Gastrocnemius medialis (tissue), 4 donors: ENCODE measurements around the gene ACYP2. TPM values are rescaled to one million over a fixed set of nuclear protein-coding genes. Genes with fewer than 3 reads are reported as not detected.
"Not testable (repeated sequence)": the region's sequence is repeated elsewhere in the genome, so short reads cannot be mapped to it uniquely, and the experiment has no call there.

Experiments used
- ATAC-seq, 2 donors: fragments of 150-250 bp; one replicate each; pipeline ENCODE4 v1.9.1; 2016
- DNase-seq, 2 donors: peaks; one replicate each; pipeline ENCODE4 v3.0.0-alpha.2; 2019
- H3K27ac ChIP-seq, 4 donors: fragments of 200-600 bp; sonication (generic); 1 replicate in 1 of 4; 2 replicates in 3 of 4; pipeline ENCODE4 v1.5.1; 2016 to 2018; ENCODE audit warnings: mild to moderate bottlenecking in 2 of 4, moderate library complexity in 1 of 4
- H3K27me3 ChIP-seq, 3 donors: fragments of 200-600 bp; sonication (generic) in 2 of 3; 1 replicate in 1 of 3; 2 replicates in 2 of 3; pipeline versions ENCODE4 v1.5.1 to v1.6.0; 2016 to 2019; ENCODE audit warnings: mild to moderate bottlenecking in 1 of 3, moderate library complexity in 1 of 3
- H3K36me3 ChIP-seq, 2 donors: fragments of 200-600 bp; sonication (generic) in 1 of 2; one replicate each; pipeline ENCODE4 v1.5.1; 2017 to 2018
- H3K4me1 ChIP-seq, 2 donors: fragments of 200-600 bp; sonication (generic) in 1 of 2; one replicate each; pipeline ENCODE4 v1.5.1; 2016 to 2017; ENCODE audit warnings: mild to moderate bottlenecking in 2 of 2
- H3K4me3 ChIP-seq, 4 donors: fragments of 200-600 bp; sonication (generic) in 3 of 4; 1 replicate in 1 of 4; 2 replicates in 3 of 4; pipeline ENCODE4 v1.5.1; 2016 to 2019; ENCODE audit warnings: mild to moderate bottlenecking in 2 of 4
- H3K9me3 ChIP-seq, 3 donors: fragments of 200-600 bp; sonication (generic) in 2 of 3; 1 replicate in 1 of 3; 2 replicates in 2 of 3; pipeline ENCODE4 v1.5.1; 2016 to 2019
- CTCF ChIP-seq, 5 experiments: fragments of 450-650 bp in 3 of 5; fragments of 200-600 bp in 2 of 5; sonication (generic) in 2 of 5; IDR thresholded peaks in 4 of 5; conservative IDR thresholded peaks in 1 of 5; 1 replicate in 4 of 5; 2 replicates in 1 of 5; pipeline ENCODE4 v1.5.1; 2016 to 2019; ENCODE audit warnings: antibody characterized with exemption in 5 of 5, mild to moderate bottlenecking in 3 of 5, moderate library complexity in 3 of 5
- POLR2A ChIP-seq, 2 donors: fragments of 450-650 bp; IDR thresholded peaks; one replicate each; pipeline ENCODE4 v1.6.1; 2017; ENCODE audit warnings: antibody characterized with exemption in 2 of 2, mild to moderate bottlenecking in 2 of 2, moderate library complexity in 2 of 2
- in situ Hi-C, 4 donors: fragments of 200-750 bp; cut with MboI; loops; one replicate each; pipeline versions ENCODE4 v1.15.0 to v1.8.0; 2017; ENCODE audit warnings: low sequenced_read_pairs in 4 of 4
- intact Hi-C: fragments of 100-400 bp; cut with DNase I; formaldehyde crosslinking; loops from one replicate; pipeline ENCODE4 v1.15.1; 2023; ENCODE audit warnings: low total_unique reads
- total RNA-seq, 4 donors: library from RNA; depleted of rRNA; stranded (reverse); fragments of >200 nt; gene quantifications; one replicate each; pipeline versions ENCODE4 v1.1.0 to v1.2.3, GENCODE V29; 2016

ACYP2 gene
- total RNA-seq, 4 donors from 2014 or later: 52.9 to 121 (median 107) TPM

- no peak overlapping the region for H3K27ac ChIP-seq
- no peak for ATAC-seq
- intact Hi-C loops: no loop called here
- no peak for DNase-seq
- no peaks in the 10 kb centered on the region for H3K36me3 ChIP-seq
- H3K27me3 ChIP-seq: no peaks in the 10 kb centered on the region
- no peaks in the 10 kb centered on the region for H3K9me3 ChIP-seq
- TF ChIP-seq POLR2A (IDR thresholded peaks at IDR 0.05): no peak
- no peak for TF ChIP-seq CTCF (IDR thresholded peaks at IDR 0.05 in 4 of 5, conservative IDR thresholded peaks at IDR 0.05 in 1 of 5)
- H3K4me3 ChIP-seq: no peak overlapping the region
- in situ Hi-C loops: no loop called here
- H3K4me1 ChIP-seq: peaks cover 15 to 17% of the 10 kb centered on the region in 2 donors
Measured at GRCh38 chr2:54289917-54290316, 174.5 kb downstream of the ACYP2 start.

GRCh38 chr2:54290356-54291025 lies 175.1 kb downstream of the ACYP2 start:
- ATAC-seq: peak in 1 of 2 donors; percentile 18
- TF ChIP-seq POLR2A (IDR thresholded peaks at IDR 0.05): no peak
- no peak for TF ChIP-seq CTCF (IDR thresholded peaks at IDR 0.05 in 4 of 5, conservative IDR thresholded peaks at IDR 0.05 in 1 of 5)
- in situ Hi-C loops (no loop called here), intact Hi-C loops (no loop called here)
- Histone ChIP-seq H3K27me3 (no peaks in the 10 kb centered on the region), H3K27ac (no peak overlapping the region), H3K36me3 (no peaks in the 10 kb centered on the region), H3K4me1 (peaks cover 15 to 22% of the 10 kb centered on the region in 2 donors), H3K4me3 (no peak overlapping the region), H3K9me3 (no peaks in the 10 kb centered on the region)
- DNase-seq: no peak

GRCh38 chr2:54294665-54295064 lies 179.2 kb downstream of the ACYP2 start:
- ATAC-seq, DNase-seq, H3K27me3 ChIP-seq, H3K27ac ChIP-seq, H3K36me3 ChIP-seq, H3K9me3 ChIP-seq, H3K4me3 ChIP-seq, intact Hi-C loops, in situ Hi-C loops: not testable (repeated sequence)
- H3K4me1 ChIP-seq: peaks cover 0 to 19% of the 10 kb centered on the region in 2 donors

- TF ChIP-seq CTCF (IDR thresholded peaks at IDR 0.05 in 4 of 5, conservative IDR thresholded peaks at IDR 0.05 in 1 of 5) (no peak), POLR2A (IDR thresholded peaks at IDR 0.05) (no peak)
- ATAC-seq: no peak
- in situ Hi-C loops (no loop called here), intact Hi-C loops (no loop called here)
- Histone ChIP-seq H3K9me3 (no peaks in the 10 kb centered on the region), H3K27ac (no peak overlapping the region), H3K36me3 (no peaks in the 10 kb centered on the region), H3K4me3 (no peak overlapping the region), H3K4me1 (peaks cover 0 to 19% of the 10 kb centered on the region in 2 donors), H3K27me3 (no peaks in the 10 kb centered on the region)
- no peak for DNase-seq
Measured at GRCh38 chr2:54295911-54296310, 180.5 kb downstream of the ACYP2 start.

- Histone ChIP-seq H3K4me1 (peaks cover 0 to 19% of the 10 kb centered on the region in 2 donors), H3K9me3 (no peaks in the 10 kb centered on the region), H3K4me3 (no peak overlapping the region), H3K36me3 (no peaks in the 10 kb centered on the region), H3K27me3 (no peaks in the 10 kb centered on the region), H3K27ac (no peak overlapping the region)
- in situ Hi-C loops (no loop called here), intact Hi-C loops (no loop called here)
- no peak for DNase-seq
- TF ChIP-seq CTCF (IDR thresholded peaks at IDR 0.05 in 4 of 5, conservative IDR thresholded peaks at IDR 0.05 in 1 of 5): no peak
- no peak for TF ChIP-seq POLR2A (IDR thresholded peaks at IDR 0.05)
- ATAC-seq: peak in 1 of 2 donors; percentile 56
Measured at GRCh38 chr2:54298514-54298913, 183.1 kb downstream of the ACYP2 start.
